SK-N-SH treated with all-trans-retinoic acid at 6 μM for 48 hours (cell line): ENCODE measurements around the gene SLC6A20.

Source experiments
- ARNTL ChIP-seq: fragments of 450-650 bp; formaldehyde crosslinking; IDR thresholded peaks from 2 replicates; pipeline ENCODE4 v1.5.0; 2020; ENCODE audit warnings: low read depth, mild to moderate bottlenecking, moderate library complexity, borderline replicate concordance
- CSDC2 ChIP-seq: fragments of 250-450 bp; sonication (Bioruptor Pico); IDR thresholded peaks from 2 replicates; pipeline ENCODE4 v1.5.0; 2020; ENCODE audit warnings: mild to moderate bottlenecking, moderate library complexity
- GLIS3 ChIP-seq: fragments of 250-450 bp; sonication (Bioruptor Pico); IDR thresholded peaks from 2 replicates; pipeline ENCODE4 v1.5.0; 2020; ENCODE audit warnings: mild to moderate bottlenecking, moderate library complexity
- ISL1 ChIP-seq: fragments of 250-450 bp; sonication (Bioruptor Pico); IDR thresholded peaks from 2 replicates; pipeline ENCODE4 v2.1.2; 2022; ENCODE audit warnings: mild to moderate bottlenecking, moderate library complexity
- PATZ1 ChIP-seq: fragments of 250-450 bp; sonication (Bioruptor Pico); IDR thresholded peaks from 2 replicates; pipeline ENCODE4 v1.8.0; 2020; ENCODE audit warnings: mild to moderate bottlenecking, moderate library complexity, borderline replicate concordance
- POU6F1 ChIP-seq: fragments of 250-450 bp; sonication (Bioruptor Pico); IDR thresholded peaks from 2 replicates; pipeline ENCODE4 v1.8.0; 2021; ENCODE audit warnings: low read depth, mild to moderate bottlenecking, moderate library complexity, borderline replicate concordance
- TCF4 ChIP-seq: fragments of 250-450 bp; sonication (Bioruptor Pico); IDR thresholded peaks from 2 replicates; pipeline ENCODE4 v1.8.0; 2021; ENCODE audit warnings: mild to moderate bottlenecking, moderate library complexity, borderline replicate concordance
- ZFP3 ChIP-seq: fragments of 250-450 bp; sonication (Bioruptor Pico); IDR thresholded peaks from 2 replicates; pipeline ENCODE4 v1.5.0; 2020; ENCODE audit warnings: mild to moderate bottlenecking, moderate library complexity
- ZFP30 ChIP-seq: fragments of 450-650 bp; formaldehyde crosslinking; IDR thresholded peaks from 2 replicates; pipeline ENCODE4 v1.5.0; 2022; ENCODE audit warnings: mild to moderate bottlenecking, moderate library complexity
- ZNF8 ChIP-seq: fragments of 450-650 bp; formaldehyde crosslinking; IDR thresholded peaks from 2 replicates; pipeline ENCODE4 v1.5.0; 2020; ENCODE audit warnings: mild to moderate bottlenecking, moderate library complexity

DNA sequence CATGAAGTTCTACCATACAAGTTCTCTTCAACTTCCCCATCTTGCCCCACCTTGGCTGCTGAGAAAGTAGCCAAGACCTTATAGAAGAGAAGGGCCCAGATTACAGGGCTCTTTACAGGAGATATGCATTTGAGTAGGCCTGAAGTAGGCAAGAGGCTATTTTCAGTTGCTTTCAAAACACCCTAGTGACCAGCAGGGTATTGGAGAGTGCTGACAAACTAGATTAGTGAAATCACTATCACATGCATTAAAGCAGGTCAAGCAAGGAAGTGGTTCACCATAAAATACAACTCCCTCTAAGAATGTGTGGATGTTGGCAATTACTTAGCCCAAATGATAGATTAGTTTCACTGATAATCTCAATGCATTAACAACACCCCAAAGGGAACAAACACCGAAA is 48.3 kb upstream of the SLC6A20 start:
- no peak for TF ChIP-seq GLIS3 (CRISPR knock-in tag)
- no peak for TF ChIP-seq ZFP3 (CRISPR knock-in tag)
- TF ChIP-seq ZNF8, result no peak
- no peak for TF ChIP-seq ARNTL
- no peak for TF ChIP-seq POU6F1 (CRISPR knock-in tag)
- no peak for TF ChIP-seq PATZ1 (CRISPR knock-in tag)
- TF ChIP-seq ISL1 (CRISPR knock-in tag), result no peak
- no peak for TF ChIP-seq ZFP30 (CRISPR knock-in tag)
- no peak for TF ChIP-seq CSDC2
- TF ChIP-seq TCF4 (CRISPR knock-in tag), result no peak
